ENCODE data around the gene GPATCH4.

GPATCH4 gene

DNA sequence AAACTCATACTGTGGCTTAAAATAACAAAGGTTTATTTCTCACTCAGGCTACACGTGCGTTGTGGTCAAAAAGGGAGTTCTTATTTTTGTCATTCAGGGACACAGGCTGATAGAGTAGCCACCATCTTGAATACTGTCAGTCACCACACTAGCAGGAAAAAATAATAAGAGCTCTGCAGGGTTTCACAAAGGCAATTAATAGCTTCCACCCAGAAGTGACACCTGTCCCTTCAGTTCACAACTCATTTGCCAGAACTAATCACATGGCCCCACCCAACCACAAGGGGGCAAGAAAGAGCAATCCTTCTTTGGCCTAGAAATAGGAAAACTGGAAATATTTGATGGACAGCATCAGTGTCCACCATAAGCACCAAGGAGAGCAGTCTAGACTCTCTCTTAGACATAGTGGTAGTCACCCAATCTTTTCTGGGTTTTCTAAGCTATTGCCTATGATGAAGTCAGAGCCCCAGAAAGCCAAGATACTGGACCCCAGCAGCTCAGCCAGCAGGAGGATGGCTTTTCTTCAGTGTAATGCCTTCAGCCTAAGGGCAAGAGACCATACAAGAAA, 26.1 kb upstream of the GPATCH4 start:
- Histone ChIP-seq H2AFZ (no peak overlapping the region), H3K79me2 (no peaks in the 10 kb centered on the region), H3K27me3 (ENCODE audit: control insufficient read depth, insufficient read depth, low read length) (peaks cover 4% of the 10 kb centered on the region), H3K4me2 (ENCODE audit: low read length) (no peak overlapping the region), H3K36me3 (ENCODE audit: control insufficient read depth, insufficient read depth, low read length) (no peaks in the 10 kb centered on the region), H3K9me3 (ENCODE audit: control insufficient read depth, low read length) (no peaks in the 10 kb centered on the region), H3K27ac (no peak overlapping the region), H3K4me3 (ENCODE audit: low read depth, low read length) (no peak overlapping the region), H3K9ac (no peak overlapping the region), H3K4me1 (peaks cover 10% of the 10 kb centered on the region)
- peak; percentile 53 for TF ChIP-seq CTCF (IDR thresholded peaks at IDR 0.05)

DNA sequence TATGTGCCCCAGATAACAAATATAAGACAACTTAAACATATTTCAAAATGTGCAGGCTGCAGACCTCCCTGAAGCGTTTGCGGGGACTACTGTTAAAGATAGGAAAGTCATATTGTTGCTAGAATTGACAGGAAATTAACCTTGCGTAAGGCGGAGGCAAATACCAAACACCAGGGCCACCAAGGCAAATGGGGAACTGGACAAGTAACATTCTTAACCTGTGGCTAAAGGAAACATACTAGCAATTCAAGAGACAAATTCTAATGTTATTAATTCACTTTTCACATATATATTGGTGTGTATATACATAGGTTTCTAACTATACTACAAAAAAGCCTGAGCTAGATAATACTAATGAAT, 24.8 kb upstream of the GPATCH4 start:
- Histone ChIP-seq H3K27ac (no peak overlapping the region), H3K4me1 (peaks cover 10% of the 10 kb centered on the region), H3K4me2 (ENCODE audit: low read length) (no peak overlapping the region), H3K27me3 (ENCODE audit: control insufficient read depth, insufficient read depth, low read length) (peaks cover 4% of the 10 kb centered on the region), H3K4me3 (ENCODE audit: low read depth, low read length) (no peak overlapping the region), H3K9ac (no peak overlapping the region), H2AFZ (no peak overlapping the region), H3K36me3 (ENCODE audit: control insufficient read depth, insufficient read depth, low read length) (no peaks in the 10 kb centered on the region), H3K79me2 (no peaks in the 10 kb centered on the region), H3K9me3 (ENCODE audit: control insufficient read depth, low read length) (no peaks in the 10 kb centered on the region)
- TF ChIP-seq CTCF (IDR thresholded peaks at IDR 0.05) = no peak

- TF ChIP-seq CTCF (IDR thresholded peaks at IDR 0.05) = peak; percentile 58
- Histone ChIP-seq H3K4me3 (ENCODE audit: low read depth, low read length) (no peak overlapping the region), H3K9me3 (ENCODE audit: control insufficient read depth, low read length) (no peaks in the 10 kb centered on the region), H3K27ac (no peak overlapping the region), H3K4me2 (ENCODE audit: low read length) (peak overlapping the region; percentile 56), H3K36me3 (ENCODE audit: control insufficient read depth, insufficient read depth, low read length) (no peaks in the 10 kb centered on the region), H3K4me1 (peaks cover 10% of the 10 kb centered on the region), H3K27me3 (ENCODE audit: control insufficient read depth, insufficient read depth, low read length) (peaks cover 4% of the 10 kb centered on the region), H2AFZ (no peak overlapping the region), H3K9ac (no peak overlapping the region), H3K79me2 (no peaks in the 10 kb centered on the region)
Observed at GRCh38 chr1:156625436-156626078, 24.3 kb upstream of the GPATCH4 start.

- Histone ChIP-seq H3K9ac (no peak overlapping the region), H2AFZ (peak overlapping the region; percentile 56), H3K4me3 (ENCODE audit: low read depth, low read length) (no peak overlapping the region), H3K36me3 (ENCODE audit: control insufficient read depth, insufficient read depth, low read length) (no peaks in the 10 kb centered on the region), H3K27ac (no peak overlapping the region), H3K9me3 (ENCODE audit: control insufficient read depth, low read length) (no peaks in the 10 kb centered on the region), H3K4me1 (peaks cover 10% of the 10 kb centered on the region), H3K4me2 (ENCODE audit: low read length) (peak overlapping the region; percentile 69), H3K79me2 (no peaks in the 10 kb centered on the region), H3K27me3 (ENCODE audit: control insufficient read depth, insufficient read depth, low read length) (peaks cover 4% of the 10 kb centered on the region)
- TF ChIP-seq CTCF (IDR thresholded peaks at IDR 0.05) = no peak
Observed at GRCh38 chr1:156624814-156625435, 23.6 kb upstream of the GPATCH4 start.

All from parathyroid adenoma (tissue), 2 donors.